GM21717 (cell line): Measurements from ENCODE around the gene GBX1.

Experiments
- ATAC-seq: cut with Tn5 transposase; IDR thresholded peaks from one replicate; pipeline ENCODE4 v1.9.1; 2021; ENCODE audit warnings: mild to moderate bottlenecking, moderate library complexity; ENCODE audit not compliant: unreplicated experiment

GBX1 gene

DNA sequence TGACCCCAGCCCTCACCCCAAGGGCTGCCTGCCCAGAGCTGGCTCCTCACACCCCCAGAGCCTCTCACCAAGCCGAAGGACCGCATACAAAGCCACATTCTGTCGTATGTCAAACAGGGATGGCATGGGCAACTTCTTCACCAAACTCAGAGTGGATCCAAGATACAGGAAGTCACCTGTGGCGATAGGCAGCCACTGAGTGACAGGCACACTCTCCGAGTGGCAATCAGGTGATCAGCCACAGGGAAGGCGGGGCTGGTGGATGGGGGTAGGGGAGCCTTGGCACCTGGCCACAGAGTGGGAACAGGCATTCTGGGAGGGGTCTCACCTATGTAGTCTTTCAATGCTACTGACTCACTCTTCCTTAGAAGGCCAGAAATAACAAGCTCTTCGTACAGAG is 26.7 kb upstream of the GBX1 start:
- ATAC-seq: no peak

DNA sequence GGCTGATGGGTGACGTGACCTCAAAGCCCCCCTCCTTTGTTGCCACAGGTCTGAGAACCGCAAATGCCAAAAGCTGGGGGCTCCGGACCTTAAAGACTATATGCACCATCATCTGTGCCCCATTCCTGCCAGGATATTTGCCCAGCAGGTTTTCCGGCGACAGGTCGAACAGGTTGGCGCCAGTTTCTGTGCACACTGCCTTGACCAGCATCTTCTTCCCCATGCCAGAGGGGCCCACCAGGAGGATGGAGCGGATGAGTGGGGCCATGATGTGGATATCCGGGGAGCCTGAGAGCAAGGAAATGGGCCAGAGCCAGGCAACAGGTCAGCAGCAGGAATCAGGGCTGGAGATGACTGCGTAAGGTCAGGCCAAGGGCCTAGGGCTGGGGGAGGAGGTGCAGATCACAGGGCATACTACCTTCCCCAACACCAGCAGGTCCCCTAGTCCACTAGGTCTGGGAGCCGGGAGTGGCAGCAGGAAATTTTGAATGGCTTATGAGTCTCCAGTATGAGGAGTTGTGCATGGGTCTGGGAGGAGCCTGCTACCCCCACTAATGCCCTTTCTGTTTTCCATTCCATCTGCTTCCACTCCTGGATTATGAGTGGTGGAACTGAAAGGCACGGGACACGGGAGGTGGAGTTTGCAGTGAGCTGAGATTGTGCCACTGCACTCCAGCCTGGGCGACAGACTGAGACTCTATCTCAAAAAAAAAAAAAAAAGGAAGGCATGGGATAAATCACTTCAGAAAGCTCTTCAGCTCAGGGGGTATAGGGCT is 25.9 kb upstream of the GBX1 start:
- no peak for ATAC-seq

DNA sequence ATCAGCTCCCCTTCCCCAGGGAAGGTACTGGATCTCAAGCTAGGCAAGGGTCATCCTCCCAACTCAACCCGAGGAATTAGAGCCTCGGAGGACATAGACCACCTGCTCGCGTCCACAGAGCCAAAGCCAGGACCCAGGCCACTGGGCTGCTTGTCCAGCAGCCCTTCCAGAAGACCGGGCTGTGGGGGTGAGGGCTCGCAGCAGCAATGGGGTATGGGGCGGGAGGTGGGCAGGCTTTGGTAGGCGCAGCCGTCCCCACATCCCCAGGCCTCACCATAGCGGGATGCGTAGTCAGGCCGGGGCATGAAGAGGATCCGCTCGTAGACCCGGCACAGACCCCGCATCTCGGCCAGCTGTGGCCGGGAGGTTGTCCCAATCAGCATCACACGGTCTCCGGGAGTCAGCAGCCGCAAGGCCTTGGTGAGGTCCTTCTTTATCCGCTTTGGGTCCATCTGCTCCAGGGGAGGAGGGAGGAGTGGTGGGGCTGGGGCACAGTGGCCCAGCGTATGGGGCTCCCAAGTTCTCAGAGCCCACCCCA is 24.6 kb upstream of the GBX1 start:
- ATAC-seq: no peak

DNA sequence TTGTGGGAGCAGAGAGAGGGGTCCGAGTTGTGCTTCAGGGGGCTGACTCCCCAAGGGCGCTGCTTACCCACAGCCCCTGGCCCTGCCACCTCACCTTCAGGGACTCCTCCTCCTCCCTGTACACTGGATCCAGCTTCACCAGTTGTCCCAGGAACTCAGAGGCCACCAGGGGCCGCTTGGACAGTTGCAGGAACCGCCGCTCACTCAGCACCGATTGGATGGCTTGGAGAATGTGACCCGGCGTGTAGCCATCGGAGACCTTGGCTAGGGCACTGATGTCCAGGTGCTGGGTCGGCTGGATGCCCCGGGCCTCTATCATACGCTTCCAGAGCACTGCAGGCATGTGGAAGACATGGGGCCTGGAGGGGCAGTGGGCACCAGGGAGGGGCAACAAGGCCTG is 24.1 kb upstream of the GBX1 start:
- ATAC-seq: no peak

GRCh38 chr7:151189038-151189437 is 21.5 kb upstream of the GBX1 start:
- ATAC-seq: no peak

GRCh38 chr7:151188252-151188542 is 20.7 kb upstream of the GBX1 start:
- no peak for ATAC-seq

- ATAC-seq: no peak
Observed at GRCh38 chr7:151187409-151188251, 20.1 kb upstream of the GBX1 start.

DNA sequence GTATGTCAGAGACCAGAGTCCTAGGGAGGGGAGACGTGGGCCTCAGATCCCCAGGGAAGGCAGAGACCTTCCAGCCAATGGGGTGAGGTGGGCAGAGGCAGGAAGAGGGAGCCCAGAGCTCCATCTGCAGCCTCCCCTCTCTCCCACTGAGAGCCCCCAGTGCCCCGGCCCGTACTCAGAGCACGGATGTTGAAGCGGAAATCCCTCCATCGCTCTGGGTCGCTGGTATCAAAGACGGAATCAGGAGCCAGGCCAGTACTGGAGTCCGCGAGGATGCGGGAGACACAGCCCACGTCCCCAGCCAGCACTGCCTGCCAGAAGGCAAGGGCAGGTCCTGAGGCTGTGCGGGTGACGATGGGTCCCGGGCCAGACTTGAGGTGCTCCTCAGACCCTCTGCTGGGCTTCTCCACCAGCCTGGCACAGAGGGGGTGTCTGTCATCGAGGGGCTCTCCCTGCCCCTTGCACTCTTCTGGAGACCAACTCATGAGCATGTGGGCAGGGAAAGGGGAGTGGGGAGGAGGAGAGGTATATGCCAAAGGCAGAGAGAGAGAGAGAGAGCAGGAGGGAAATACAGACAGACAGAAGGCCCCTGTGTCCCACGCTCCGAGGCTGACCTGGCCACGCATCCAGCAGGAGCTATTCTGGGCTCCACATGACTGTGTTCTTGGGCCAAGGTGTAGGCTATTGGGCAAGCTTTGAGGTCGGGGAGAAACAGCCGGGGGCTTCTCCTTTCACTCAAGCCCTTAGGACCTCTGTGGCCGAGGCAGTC is 19.3 kb upstream of the GBX1 start, which contains the start of gene ASB10:
TSS of gene ASB10 (minus strand) at position 611 of the 769 bp plus-strand sequence. CDS start at position 491, 120 bp downstream.
- no peak for ATAC-seq

DNA sequence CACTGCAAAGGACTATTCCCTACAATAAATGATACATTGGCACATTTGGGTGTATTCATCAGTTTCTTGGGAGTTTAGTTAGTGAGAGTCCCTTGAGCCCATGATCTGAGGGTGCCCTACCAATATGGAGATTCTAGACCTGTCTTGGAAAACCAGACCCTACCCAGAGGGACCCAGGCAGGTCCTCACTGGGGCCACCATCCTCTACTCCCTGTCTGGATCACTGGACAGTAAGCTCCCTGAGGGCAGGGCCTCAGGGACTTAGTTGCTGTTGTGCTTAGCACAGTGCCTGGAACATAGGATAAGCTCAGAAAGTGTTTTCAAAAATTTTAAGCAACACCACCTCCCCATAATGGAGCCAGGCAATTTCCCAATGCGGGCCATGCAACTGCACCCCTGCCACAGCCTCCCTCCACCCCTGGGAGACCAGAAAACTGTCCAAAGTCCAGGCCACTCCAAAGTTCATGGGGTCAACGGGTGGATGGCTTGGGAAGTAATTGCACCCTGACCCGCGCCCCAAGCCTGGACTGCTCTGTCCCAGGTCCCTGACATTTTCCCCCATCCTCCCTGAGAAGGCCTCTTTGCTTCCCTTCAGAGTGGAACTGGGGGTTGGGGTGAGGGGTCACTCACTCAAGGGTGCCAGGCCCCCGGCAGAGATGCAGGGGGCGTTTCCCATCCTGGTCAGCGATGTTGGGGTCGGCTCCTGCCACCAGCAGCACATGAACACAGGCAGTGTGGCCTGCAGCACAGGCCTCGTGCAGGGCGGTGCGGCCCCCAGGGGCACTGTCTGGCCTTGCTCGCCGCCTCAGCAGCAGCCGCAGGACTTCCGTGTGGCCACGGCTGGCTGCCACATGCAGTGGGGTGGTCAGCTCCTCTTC is 18.5 kb upstream of the GBX1 start:
- ATAC-seq: no peak

- no peak for ATAC-seq
Observed at GRCh38 chr7:151181011-151181431, 13.5 kb upstream of the GBX1 start.

- no peak for ATAC-seq
Observed at GRCh38 chr7:151179946-151180345, 12.5 kb upstream of the GBX1 start.

- no peak for ATAC-seq
Observed at GRCh38 chr7:151179287-151179860, 11.9 kb upstream of the GBX1 start.

DNA sequence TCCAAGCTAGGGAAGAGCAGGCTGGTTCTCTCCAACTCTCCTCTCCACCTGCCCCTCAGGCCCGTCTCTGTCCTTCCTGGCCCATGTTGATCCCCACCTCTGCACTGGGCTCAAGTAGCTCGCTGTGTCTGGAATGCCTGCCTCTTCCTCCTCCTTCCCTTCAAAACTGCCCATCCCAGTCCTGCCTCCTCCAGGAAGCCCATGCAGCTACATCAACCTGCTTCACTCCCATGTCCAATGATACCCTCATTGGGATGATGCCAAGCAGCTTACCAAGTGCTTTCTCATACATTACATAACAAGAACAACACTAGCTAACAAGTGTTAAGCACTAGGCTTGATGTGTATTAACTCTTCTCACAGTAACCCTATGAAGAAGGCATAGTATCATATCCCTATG is 11.3 kb upstream of the GBX1 start:
- no peak for ATAC-seq

GRCh38 chr7:151178236-151178635 is 10.7 kb upstream of the GBX1 start:
- no peak for ATAC-seq

- ATAC-seq: no peak
Observed at GRCh38 chr7:151177310-151177709, 9.8 kb upstream of the GBX1 start.

- no peak for ATAC-seq
Observed at GRCh38 chr7:151176401-151176800, 8.9 kb upstream of the GBX1 start.

GRCh38 chr7:151175793-151176311 is 8.4 kb upstream of the GBX1 start:
- ATAC-seq: no peak

GRCh38 chr7:151175047-151175792 is 7.7 kb upstream of the GBX1 start:
- ATAC-seq: no peak
